DOHH2 (cell line): Measurements from ENCODE around the gene PCBD1.

ENCODE experiments used
- EZH2phosphoT487 ChIP-seq: fragments of 200-600 bp; sonication (generic); IDR thresholded peaks from 2 replicates; pipeline ENCODE4 v1.6.1; 2017; ENCODE audit warnings: borderline replicate concordance, mild to moderate bottlenecking, antibody characterized with exemption, low read length, moderate library complexity, mixed read lengths
- TF ChIP-seq, protein P1 (sequence below): fragments of 200-600 bp; sonication (generic); IDR thresholded peaks from one replicate; pipeline ENCODE4 v1.5.1; 2014; ENCODE audit warnings: antibody characterized with exemption, mild to moderate bottlenecking, low read depth, low read length; ENCODE audit not compliant: poor library complexity, severe bottlenecking

DNA sequence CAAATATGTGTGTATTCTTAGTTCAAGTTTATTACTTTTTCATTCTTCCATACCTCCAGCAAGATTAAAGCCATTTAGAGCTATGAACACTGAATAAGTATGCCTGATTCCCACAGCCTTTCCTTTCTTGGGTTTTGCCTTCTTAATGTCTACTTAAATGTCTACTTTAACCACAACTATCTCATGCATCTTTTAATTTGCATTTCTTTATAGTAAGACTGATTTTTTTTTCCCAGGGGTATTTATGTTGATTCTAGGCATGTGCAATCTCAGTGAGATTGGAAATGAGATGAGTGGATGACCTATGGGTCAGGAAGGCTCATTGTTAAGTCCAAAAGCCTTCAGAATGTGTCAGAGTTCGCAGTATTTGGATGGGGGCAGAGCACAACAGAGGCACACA lies 3.6 kb downstream of the PCBD1 start:
- TF ChIP-seq, protein P1, sequence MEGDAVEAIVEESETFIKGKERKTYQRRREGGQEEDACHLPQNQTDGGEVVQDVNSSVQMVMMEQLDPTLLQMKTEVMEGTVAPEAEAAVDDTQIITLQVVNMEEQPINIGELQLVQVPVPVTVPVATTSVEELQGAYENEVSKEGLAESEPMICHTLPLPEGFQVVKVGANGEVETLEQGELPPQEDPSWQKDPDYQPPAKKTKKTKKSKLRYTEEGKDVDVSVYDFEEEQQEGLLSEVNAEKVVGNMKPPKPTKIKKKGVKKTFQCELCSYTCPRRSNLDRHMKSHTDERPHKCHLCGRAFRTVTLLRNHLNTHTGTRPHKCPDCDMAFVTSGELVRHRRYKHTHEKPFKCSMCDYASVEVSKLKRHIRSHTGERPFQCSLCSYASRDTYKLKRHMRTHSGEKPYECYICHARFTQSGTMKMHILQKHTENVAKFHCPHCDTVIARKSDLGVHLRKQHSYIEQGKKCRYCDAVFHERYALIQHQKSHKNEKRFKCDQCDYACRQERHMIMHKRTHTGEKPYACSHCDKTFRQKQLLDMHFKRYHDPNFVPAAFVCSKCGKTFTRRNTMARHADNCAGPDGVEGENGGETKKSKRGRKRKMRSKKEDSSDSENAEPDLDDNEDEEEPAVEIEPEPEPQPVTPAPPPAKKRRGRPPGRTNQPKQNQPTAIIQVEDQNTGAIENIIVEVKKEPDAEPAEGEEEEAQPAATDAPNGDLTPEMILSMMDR = no peak
- TF ChIP-seq EZH2phosphoT487 = no peak
